ENCODE data around the gene XIRP2.

DNA sequence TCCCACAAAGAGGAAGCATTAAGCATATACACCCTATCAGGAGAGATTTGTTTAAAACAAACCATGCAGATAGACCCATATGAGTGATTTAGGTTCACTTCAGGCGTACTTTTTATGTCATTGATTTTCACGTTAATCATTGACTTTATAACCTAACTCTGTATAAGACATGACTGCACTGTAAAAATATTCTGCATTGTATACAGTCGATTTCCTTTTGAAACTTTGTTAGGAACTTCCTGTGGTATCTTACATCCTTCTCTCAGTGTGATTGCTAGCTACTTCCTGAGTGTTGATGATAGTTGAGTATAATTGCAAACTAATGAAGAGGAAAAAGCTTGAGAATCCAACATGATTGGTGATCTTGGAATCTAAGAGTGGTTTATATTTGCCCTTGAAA is 69.4 kb downstream of the XIRP2 start:
- TF ChIP-seq, protein P1, sequence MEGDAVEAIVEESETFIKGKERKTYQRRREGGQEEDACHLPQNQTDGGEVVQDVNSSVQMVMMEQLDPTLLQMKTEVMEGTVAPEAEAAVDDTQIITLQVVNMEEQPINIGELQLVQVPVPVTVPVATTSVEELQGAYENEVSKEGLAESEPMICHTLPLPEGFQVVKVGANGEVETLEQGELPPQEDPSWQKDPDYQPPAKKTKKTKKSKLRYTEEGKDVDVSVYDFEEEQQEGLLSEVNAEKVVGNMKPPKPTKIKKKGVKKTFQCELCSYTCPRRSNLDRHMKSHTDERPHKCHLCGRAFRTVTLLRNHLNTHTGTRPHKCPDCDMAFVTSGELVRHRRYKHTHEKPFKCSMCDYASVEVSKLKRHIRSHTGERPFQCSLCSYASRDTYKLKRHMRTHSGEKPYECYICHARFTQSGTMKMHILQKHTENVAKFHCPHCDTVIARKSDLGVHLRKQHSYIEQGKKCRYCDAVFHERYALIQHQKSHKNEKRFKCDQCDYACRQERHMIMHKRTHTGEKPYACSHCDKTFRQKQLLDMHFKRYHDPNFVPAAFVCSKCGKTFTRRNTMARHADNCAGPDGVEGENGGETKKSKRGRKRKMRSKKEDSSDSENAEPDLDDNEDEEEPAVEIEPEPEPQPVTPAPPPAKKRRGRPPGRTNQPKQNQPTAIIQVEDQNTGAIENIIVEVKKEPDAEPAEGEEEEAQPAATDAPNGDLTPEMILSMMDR (IDR thresholded peaks at IDR 0.05 in 4 of 5, conservative IDR thresholded peaks at IDR 0.05 in 1 of 5) = no peak
- TF ChIP-seq POLR2A (IDR thresholded peaks at IDR 0.05) = no peak
